GM19193 (cell line): ENCODE results near the gene MXRA7.

Source experiments
- POLR2A ChIP-seq: IDR thresholded peaks from 4 replicates; pipeline ENCODE4 v1.6.1; 2011; ENCODE audit not compliant: insufficient read depth, insufficient read length; ENCODE audit errors: extremely low read depth

MXRA7 gene

DNA sequence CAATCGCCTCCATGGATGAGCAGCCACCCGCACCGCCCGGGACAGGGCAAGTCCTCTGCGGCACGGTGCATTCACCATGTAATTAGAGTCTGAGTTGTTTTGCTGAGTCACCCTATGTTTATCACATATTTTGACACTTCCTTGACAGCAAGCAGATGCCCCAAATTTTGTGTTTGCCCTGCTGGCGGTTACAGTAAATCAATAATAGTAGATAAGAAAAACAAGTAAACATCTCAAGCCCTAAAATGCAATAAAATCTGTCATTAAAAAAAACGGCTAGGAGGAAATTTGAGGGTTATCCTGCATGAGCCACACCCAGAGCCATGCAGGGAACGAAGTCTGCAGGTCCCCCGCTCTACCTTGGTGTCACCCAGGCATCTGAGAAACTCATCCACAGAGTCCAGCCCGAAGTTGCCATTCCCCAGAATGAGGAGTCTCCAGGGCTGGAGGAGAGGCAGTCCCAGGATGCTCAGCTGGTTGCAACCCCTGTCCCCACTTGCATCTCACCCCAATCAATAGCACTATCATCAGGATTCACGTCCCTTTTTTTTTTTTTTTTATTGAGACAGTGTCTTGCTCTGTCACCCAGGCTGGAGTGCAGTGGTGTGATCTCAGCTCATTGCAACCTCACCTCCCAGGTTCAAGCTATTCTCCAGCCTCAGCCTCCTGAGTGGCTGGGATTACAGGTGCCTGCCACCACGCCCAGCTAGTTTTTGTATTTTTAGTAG lies 50.7 kb downstream of the MXRA7 start:
- TF ChIP-seq POLR2A = no peak

DNA sequence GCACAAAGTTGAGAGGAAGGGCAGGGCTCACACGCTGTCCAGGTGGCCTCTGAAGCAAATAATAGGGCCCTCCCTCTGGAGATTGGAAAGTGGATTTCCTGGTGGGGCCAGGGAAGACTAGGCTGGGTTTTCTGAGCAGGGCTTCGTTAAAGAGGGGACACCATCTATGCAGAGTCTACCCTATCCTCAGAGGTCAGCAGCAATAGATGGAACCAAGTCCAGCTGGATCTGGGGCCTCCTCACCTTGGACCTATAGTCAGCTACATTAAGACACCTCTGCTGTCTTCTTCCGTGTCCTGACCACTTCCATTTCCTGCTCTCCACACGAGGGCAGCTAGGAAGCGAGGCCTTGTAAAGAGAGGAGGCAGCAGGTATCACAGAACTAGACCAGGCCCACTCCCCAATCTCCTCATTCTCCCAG lies 52.5 kb downstream of the MXRA7 start:
- no peak for TF ChIP-seq POLR2A

DNA sequence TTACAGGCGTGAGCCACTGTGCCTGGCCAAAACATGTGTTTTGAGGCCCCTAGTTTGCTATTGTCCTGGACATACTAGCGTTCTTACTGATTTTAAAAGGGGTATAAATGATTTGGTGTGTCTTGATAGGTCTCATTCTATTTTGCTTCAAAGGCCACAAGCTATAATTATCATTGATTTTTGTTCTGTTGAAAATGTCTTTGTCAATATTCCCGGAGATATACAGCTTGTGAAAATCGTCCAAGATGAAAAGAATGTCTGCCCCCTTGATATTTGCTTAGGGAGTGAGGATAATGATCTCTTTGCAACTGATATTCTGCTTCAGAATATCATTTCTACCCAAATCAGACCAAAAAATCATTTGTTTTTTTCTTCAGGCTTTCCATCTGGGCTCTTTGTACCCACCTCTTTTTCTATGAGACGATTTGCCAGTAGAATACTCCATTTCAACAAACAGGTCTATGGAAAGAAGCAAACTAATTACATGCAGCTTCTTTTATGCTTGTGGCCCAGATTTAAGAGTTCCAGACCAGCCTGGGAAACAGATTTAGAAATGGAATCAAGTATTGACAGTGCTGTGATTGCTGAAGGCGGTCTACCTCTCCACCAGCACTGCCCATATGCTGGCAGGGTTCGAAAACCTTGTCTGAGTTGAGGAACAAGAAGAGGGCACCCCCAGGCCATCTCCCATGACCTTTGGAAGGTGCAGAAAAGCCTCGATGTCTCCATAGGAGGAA lies 53.1 kb downstream of the MXRA7 start:
- no peak for TF ChIP-seq POLR2A

DNA sequence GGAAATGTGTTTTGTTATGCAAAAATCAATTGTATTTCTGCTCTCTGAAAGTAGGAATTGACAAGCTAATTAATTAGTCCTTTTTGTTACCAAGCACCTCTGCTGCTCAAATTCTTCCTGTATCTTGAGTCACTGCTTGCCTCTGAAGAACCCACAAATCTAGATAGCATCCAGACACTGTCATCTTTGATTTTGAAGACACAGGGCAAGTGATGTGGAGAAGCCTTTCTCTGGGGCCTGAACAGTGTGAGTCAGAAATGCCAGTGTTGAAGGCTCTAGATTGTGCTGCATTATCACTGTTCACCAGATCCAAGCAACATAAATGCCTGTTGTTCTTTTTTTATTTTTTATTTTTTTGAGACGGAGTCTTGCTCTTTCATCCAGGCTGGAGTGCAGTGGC lies 56.4 kb downstream of the MXRA7 start:
- TF ChIP-seq POLR2A = no peak

DNA sequence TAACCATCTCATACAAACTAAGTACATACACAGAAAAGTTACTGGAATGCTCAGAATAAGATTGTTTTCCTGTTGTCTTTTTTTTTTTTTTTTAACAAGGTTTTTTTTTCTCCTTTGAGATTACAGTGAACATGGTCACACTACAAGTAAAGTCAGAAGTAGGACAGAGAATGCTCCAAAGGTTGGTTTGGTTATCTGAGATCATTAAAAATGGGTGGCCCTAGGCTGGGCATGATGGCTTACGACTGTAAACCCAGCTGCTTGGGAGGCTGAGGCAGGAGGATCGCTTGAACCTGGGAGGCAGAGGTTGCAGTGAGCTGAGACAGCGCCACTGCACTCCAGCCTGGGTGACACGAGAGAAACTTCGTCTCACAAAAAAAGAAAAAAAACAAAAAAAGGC lies 60.3 kb downstream of the MXRA7 start:
- TF ChIP-seq POLR2A = no peak

DNA sequence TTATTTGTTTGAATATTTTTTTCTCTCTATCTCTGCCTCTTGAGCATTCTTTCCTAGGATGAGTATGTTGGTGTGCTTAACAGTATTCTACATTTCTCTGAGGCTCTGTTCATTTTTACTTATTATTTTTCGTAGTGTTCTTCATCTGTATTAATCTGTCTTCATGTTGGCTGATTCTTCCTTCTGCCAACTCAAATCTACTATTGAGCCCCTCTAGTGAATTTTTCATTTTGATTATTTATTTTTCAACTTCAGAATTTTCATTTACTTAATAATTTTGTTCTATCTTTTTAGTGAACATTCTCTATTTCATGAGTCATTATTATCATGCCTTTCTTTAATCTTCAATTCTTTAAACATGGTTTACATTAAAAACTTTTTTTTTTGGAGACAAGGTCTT lies 64.1 kb downstream of the MXRA7 start:
- TF ChIP-seq POLR2A = no peak

DNA sequence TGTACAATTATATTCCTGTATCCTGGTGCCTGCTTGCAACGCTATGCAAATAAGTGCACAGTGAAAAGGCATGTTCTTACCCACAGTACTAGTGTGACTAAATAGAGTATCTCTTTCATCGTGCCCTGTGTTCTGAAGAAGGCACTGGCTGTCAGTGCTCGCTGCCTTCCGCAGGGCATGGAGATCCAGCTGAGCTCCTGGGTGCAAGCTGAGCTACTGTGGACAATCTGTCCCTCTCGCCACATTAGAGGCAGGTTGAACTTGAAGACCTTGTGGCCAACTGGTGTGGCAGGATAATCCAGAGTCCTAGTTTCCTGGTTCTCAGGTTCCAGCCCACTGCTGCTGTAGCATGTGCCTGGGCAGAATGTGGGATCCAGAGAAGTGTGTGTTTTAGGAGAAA lies 65.3 kb downstream of the MXRA7 start:
- no peak for TF ChIP-seq POLR2A

DNA sequence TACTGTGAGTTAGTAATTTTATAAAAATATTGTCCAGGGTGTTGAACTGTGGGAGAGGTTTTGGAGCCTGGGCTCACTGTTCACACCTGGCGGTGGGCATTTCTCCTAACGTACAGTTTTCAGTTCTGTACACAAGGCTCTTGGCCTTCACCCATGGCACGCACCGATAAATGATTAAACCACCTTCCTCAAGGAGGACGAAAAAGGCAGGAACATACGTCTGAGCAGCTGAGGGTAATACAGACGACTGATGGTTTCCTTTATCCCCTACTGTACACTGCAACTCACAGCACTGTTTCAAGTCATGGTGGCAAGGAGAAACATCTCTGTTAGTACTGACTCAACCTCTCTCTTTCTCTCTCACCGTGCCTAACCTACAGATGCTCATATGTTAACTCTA lies 65.8 kb downstream of the MXRA7 start:
- no peak for TF ChIP-seq POLR2A

DNA sequence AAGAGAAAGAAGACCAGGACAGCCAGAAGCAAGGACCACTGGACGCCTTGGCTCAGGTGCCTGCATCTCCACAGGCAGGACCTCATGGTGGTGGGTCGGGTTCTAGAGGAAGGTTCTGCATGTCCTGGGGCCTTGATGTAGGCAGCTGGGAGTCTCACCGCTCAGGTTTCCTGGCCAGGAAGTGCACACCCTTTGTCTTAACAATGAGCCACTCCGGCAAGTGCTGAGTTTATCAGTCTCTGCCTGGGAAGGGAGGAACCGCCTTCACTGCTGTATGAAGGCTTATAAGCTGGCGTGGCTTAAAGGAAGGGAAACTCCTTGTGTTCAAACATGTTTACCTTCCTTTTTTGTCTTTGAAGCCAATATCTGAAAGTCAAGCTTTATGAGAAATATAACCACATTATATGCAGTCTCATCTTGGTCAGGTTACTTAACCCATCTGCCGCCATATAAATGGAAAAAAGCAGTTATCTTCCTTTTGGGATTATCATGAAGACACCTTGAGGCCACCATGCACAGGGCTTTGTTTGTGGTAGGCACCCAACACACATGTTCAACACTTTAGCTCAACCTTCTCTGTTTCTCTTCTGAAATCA lies 67.1 kb downstream of the MXRA7 start, which contains the start of gene ST6GALNAC1:
Gene ST6GALNAC1, minus strand, starts transcription at position 205 of the 596 bp plus-strand sequence. Its CDS starts 119 bp downstream, at position 86.
- no peak for TF ChIP-seq POLR2A

DNA sequence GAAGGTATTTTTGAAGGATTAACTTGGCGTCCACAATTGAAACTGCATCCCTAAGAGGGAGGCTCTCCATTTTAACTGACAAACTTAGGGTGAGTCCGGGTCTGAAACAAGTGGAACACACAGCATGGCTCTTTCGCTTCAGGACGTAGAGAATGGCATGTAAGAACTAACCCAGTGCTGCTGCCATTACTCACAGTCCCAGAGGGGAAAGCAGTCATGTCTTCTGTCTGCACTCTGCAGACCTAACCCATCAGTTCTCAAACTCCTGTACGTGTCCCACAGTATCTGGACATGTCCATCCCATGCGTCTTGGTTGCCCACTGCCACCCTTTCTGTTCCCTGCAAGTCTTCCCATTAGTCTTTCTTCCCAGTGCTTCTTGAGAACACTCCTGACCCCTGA lies 67.8 kb downstream of the MXRA7 start:
- no peak for TF ChIP-seq POLR2A

DNA sequence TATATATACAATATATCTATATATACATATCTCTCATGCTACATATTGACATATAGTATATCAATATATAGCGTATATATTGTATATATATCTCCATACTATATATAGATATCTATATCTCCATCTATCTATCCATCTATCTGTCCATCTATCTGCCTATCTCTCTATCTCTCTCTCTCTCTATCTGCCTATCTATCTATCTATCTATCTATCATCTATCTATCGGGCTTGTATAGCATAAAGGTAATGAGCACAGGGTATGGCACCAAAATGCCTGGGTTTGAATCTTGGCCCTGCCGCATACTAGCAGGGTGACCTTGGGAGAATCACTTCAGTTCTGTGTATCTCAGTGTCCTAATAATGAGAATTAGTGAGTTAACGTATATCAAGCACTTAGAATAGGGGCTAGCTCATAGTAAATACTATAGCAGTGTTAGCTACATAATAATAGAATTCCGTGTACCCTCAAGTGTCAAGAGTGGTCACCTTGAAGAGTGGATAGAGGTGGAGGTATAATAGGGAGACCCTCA lies 68.7 kb downstream of the MXRA7 start:
- TF ChIP-seq POLR2A = no peak

DNA sequence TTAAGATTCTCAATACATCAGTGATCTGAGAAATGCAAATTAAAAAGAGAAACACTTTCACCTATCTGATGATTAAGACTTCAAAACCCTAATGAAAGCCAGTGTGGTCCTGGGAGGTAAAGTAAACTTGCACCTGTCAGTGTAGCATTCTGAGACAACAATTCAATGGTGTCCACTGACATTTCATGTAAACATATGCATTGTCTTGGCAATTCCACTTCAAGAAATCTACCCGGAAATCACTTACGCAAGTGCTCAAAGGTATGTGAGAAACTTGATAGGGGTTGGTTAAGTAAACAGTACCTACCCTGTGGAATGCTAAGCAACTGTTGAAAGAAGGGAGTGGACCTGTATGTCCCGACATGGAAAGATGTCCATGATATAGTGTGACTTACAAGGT lies 69.3 kb downstream of the MXRA7 start:
- TF ChIP-seq POLR2A = no peak

DNA sequence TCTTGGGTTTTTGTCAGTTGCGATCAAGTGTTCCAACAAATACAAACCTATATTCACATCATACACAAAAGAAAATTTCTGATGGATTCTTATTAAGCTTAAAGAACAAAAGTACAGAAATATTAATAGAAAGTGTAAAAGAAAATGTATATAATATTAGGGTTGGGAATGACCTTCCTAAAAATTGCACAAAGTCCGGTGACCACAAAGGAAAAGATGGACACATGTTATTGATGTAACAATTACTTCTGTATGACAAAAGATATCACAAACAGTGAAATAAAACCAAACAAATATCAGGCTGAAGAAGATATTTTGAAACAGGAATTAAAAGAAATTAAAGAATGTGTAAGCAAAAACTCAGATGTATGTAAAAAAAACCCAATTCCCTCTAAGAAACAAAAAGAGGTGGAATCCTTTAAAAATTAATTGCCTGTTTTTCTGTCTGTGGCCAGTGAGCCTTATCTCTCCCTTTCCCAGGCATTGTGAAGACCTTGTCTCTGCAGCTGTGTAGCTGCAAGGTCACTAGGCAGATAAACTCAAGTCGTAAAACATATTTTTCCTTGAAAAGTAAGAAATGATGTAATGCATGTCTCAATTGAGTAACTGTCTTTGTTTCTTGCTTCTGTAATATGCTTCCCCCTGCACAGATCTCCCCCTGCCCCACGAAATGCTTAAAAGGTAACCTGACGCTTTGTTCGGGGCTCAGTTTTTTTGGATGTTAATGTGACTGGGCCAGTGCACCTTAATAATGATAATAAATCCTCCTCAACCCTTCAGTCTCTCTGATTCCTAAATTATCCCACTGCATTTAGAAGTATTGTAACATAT lies 70.0 kb downstream of the MXRA7 start:
- TF ChIP-seq POLR2A = no peak

DNA sequence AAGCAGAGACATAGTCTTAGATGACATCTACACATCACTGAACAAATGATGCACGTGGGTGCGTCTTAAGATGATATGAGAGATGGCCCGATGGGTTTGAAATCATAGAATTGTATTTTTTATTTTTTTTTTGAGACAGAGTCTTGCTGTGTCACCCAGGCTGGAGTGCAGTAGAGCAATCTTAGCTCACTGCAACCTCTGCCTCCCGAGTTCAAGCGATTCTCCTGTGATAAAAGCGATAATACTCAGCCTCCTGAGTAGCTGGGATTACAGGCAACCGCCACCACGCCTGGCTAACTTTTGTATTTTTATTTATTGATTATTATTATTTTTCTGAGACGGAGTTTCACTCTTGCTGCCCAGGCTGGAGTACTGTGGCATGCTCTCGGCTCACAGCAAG lies 72.5 kb downstream of the MXRA7 start:
- TF ChIP-seq POLR2A = no peak

DNA sequence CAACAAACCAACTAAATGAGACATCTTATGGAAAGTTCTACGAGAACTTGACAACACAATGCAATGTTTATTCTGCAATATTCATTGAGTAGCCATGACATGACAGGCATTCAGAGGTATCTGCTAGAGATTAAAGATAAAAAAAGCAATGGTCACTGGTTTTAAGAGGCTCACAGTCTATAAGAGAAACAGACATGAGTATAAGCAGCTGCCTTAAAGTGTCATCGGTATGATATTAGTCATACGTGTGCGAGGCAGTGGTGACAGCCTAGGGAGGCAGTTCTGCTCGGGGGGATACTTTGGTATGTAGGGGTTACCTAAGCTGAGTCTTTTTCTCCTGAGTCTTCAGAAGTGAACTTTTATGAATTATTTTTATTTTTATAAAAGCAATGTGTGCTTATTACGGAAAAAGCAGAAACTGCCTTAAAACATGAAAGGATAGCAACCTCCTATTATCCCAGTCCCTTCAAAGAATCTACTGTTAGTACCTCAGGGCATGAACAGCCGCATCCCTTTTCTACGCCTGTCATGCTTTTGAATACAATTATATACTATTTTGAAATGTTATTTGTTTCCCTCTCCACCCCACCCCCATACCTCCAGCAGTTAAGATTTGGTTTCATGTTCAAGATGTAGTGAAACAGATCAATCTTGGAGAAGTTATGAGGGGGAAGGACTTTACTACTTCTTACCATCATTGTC lies 75.0 kb downstream of the MXRA7 start:
- TF ChIP-seq POLR2A = no peak

DNA sequence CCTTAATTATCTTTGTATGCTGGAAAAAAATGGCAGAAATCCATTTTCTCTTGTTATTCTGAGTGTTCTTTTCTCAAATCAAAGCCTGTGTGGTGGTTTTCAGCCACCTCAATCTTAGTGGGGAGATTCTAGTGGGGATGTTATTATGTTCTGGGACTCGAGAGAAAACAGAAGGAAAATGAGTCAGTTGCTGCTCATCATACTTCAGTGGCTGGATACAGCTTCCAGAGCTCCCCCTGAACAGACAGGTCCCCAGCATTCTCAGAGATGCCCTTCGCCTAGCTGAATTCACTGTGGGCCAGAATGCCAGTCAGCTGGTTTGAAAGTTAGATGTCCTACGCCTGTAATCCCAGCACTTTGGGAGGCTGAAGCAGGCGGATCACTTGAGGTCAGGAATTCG lies 75.7 kb downstream of the MXRA7 start:
- TF ChIP-seq POLR2A = no peak
